D721Med (cell line): Measurements from ENCODE around the gene FUT8.

Source experiments
- DNase-seq: peaks from one replicate; pipeline ENCODE4 v3.0.0; 2011; ENCODE audit warnings: low spot score; ENCODE audit not compliant: insufficient read length
- FAIRE-seq: peaks from 2 replicates; lab custom pipeline; 2011; peaks lifted over from hg19 to GRCh38; lab: Jason Lieb, UNC
- TF ChIP-seq, protein P1 (sequence below): IDR thresholded peaks from 2 replicates; pipeline ENCODE4 v1.5.1; 2012; ENCODE audit warnings: mild to moderate bottlenecking, control low read depth; ENCODE audit not compliant: insufficient read depth; ENCODE audit errors: missing control alignments

Gene FUT8

DNA sequence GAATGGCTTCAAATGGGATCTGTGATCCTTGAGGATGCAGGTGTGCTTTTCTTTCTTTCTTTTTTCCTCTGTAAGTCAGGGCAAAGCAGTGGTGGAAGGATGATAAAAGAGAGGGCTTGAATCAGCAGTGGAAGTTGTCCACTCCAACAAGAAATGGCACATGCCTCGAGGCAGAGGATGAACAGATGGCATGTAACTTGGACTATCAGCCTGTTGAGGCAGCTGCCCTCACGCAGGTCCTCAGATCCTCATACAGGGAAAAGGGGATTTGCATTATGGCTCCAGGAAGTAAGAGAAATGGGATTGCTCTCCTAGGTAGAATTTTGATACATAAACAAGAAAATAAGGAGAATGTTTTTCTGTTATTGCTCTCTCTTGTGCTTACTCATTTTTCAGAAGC, 368.0 kb downstream of the FUT8 start:
- DNase-seq, result no peak
- TF ChIP-seq, protein P1, sequence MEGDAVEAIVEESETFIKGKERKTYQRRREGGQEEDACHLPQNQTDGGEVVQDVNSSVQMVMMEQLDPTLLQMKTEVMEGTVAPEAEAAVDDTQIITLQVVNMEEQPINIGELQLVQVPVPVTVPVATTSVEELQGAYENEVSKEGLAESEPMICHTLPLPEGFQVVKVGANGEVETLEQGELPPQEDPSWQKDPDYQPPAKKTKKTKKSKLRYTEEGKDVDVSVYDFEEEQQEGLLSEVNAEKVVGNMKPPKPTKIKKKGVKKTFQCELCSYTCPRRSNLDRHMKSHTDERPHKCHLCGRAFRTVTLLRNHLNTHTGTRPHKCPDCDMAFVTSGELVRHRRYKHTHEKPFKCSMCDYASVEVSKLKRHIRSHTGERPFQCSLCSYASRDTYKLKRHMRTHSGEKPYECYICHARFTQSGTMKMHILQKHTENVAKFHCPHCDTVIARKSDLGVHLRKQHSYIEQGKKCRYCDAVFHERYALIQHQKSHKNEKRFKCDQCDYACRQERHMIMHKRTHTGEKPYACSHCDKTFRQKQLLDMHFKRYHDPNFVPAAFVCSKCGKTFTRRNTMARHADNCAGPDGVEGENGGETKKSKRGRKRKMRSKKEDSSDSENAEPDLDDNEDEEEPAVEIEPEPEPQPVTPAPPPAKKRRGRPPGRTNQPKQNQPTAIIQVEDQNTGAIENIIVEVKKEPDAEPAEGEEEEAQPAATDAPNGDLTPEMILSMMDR, result no peak
- FAIRE-seq, result no peak

DNA sequence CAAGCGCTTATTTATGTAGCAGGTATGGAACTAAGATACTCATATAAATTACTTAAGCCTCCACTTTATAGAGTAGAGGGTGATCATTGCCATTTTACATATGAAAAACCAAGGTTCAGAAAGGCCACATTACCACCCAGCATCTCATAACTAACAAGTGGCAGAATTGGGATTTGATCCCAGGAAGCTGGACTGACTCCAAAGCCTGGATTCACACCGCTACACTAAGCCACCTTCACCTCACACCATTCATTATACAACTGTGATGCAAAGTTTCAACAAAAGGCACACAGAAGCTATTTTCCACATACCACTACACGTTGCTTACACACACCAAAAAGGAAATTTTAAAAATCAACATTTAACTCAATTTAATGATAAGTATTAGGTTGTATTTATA, 370.6 kb downstream of the FUT8 start:
- DNase-seq (no peak), FAIRE-seq (no peak)
- TF ChIP-seq, protein P1, result no peak

DNA sequence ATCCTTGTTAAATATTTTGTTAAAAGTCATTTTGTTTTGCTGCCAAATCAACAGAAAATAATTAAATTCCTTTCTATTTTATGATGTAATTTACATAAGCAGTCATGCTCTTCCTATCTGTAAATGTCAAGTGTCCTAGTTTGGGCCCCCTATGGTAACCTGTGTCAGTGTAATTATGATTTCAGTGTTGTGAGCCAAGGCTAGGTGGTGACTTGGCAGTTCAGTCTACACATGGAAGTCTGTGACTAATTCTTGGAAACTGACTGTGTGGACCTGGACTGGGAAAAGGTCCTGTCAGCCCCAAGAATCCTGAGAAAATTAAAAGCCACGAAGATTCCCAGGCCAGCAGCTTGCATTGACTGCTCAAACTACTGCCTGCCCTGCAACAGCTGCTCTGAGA, 371.0 kb downstream of the FUT8 start:
- FAIRE-seq (no peak), DNase-seq (no peak)
- TF ChIP-seq, protein P1, result no peak

DNA sequence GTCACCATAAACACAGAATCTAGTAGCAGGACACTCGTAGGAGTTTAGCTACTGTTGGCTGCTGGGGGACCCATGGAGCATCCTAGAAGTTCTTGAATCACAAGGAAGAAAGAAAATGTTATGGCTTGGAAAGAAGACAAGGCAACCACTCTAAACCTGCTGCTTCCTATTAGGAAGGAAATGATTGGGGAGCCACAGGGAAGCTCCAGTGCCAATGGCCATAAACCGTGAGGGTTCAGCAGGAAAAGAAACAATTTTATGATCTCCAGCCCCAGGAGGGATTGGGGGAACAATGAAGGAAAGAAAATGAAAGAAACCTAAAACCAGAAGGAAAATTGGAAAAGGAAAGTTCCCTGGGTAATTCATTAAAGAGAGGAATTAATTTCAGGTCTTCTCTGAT, 372.0 kb downstream of the FUT8 start:
- DNase-seq (no peak), FAIRE-seq (no peak)
- TF ChIP-seq, protein P1, result no peak

DNA sequence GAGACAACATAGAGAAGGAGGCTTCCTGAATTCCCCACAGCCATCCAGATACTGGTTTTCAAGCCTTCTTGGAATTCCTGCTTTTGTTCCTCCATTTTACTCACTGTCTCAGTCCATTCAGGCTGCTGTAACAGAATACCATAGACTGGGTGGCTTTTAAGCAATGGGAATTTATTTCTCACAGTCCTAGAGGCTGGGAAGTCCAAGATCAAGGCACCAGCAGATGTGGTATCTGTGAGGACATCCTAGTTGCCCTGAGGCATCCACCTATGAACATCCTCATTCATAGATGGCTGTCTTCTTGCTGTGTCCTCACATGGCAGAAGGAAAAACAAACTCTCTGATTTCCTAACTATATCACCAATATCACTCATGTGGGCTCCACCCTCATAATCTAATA, 374.9 kb downstream of the FUT8 start:
- TF ChIP-seq, protein P1, result no peak
- FAIRE-seq (no peak), DNase-seq (no peak)

DNA sequence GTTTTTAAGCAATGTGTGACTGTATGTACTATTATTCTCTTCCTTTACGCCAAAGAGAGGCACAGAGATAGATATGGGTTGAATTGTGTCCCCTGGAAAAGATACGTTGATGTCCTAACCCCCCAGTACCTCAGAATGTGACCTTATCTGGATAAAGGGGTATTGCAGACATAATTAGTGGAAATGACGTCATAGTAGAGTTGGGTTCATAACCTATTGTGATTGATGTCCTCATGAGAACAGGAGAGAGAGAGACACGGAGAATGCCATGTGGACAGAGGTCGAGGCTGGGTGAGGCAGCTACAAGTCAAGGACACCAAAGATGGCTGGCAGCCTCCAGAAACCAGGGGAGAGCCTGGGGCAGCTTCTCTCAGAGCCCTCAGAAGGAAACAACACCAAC, 376.3 kb downstream of the FUT8 start:
- DNase-seq (no peak), FAIRE-seq (no peak)
- TF ChIP-seq, protein P1, result no peak

DNA sequence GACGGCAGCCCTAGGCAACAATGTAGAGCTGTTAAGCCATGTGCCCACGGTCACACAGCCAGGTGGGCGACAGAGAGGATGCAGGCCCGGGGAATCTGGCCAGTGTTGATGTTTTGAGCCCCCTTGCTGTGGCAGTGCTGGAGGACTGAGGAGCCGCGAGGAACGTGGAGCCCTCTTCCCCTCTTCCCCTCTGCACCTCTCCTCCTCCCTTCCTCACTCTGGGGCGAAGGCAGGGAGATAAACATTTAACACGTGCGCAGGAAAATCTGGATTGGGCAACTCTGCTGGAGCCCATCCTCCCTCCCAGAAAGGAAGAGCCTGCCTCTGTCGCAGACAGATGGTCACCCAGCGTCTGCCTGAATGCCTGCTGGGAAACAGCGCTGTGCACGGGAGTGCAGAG, 376.8 kb downstream of the FUT8 start:
- DNase-seq (no peak), FAIRE-seq (no peak)
- TF ChIP-seq, protein P1, result no peak
